ENCODE data around the gene ATG10. TPM values are rescaled to one million over a fixed set of nuclear protein-coding genes. Genes with fewer than 3 reads are reported as not detected.
"Not testable (repeated sequence)": the region's sequence is repeated elsewhere in the genome, so short reads cannot be mapped to it uniquely, and the experiment has no call there.

Gene ATG10
- total RNA-seq, 1 donor from 2014 or later, result 10.6 TPM

GRCh38 chr5:82137205-82137604, 165.4 kb downstream of the ATG10 start:
- DNase-seq, result no peak

- DNase-seq, result not testable (repeated sequence)
Observed at GRCh38 chr5:82139837-82140236, 168.0 kb downstream of the ATG10 start.

GRCh38 chr5:82142217-82142841, 170.5 kb downstream of the ATG10 start:
- DNase-seq, result no peak

GRCh38 chr5:82142928-82143577, 171.2 kb downstream of the ATG10 start:
- DNase-seq, result no peak

- no peak for DNase-seq
Observed at GRCh38 chr5:82147860-82148573, 176.2 kb downstream of the ATG10 start.

GRCh38 chr5:82149434-82149833, 177.6 kb downstream of the ATG10 start:
- DNase-seq, result no peak

GRCh38 chr5:82150559-82150958, 178.7 kb downstream of the ATG10 start:
- DNase-seq, result no peak

- no peak for DNase-seq
Observed at GRCh38 chr5:82151204-82151603, 179.4 kb downstream of the ATG10 start.

GRCh38 chr5:82151662-82152061, 179.8 kb downstream of the ATG10 start:
- DNase-seq, result no peak

GRCh38 chr5:82152978-82153481, 181.2 kb downstream of the ATG10 start:
- DNase-seq, result no peak

GRCh38 chr5:82154776-82155175, 183.0 kb downstream of the ATG10 start:
- no peak for DNase-seq

GRCh38 chr5:82155305-82155704, 183.5 kb downstream of the ATG10 start:
- DNase-seq, result no peak

GRCh38 chr5:82156874-82157273, 185.1 kb downstream of the ATG10 start:
- DNase-seq, result no peak

- peak; percentile 24 for DNase-seq
Observed at GRCh38 chr5:82158755-82159413, 187.1 kb downstream of the ATG10 start.

GRCh38 chr5:82160948-82161347, 189.1 kb downstream of the ATG10 start:
- no peak for DNase-seq

- no peak for DNase-seq
Observed at GRCh38 chr5:82162573-82162972, 190.8 kb downstream of the ATG10 start.

- peak; percentile 32 for DNase-seq
Observed at GRCh38 chr5:82163452-82164175, 191.8 kb downstream of the ATG10 start.

GRCh38 chr5:82164176-82164976, 192.6 kb downstream of the ATG10 start:
- DNase-seq, result peak; percentile 72

- peak; percentile 50 for DNase-seq
Observed at GRCh38 chr5:82164977-82165713, 193.3 kb downstream of the ATG10 start.

GRCh38 chr5:82165740-82166530, 194.1 kb downstream of the ATG10 start:
- DNase-seq, result peak; percentile 94
